Neutrophil (primary cell): Measurements from ENCODE around the gene PRCC.

Experiments used
- H3K27ac ChIP-seq: fragments of 200-600 bp; sonication (generic); 2 replicates; pipeline ENCODE4 v1.5.1; 2016; ENCODE audit warnings: mild to moderate bottlenecking, moderate library complexity
- H3K27me3 ChIP-seq: fragments of 200-600 bp; sonication (generic); 2 replicates; pipeline ENCODE4 v1.6.0; 2016; ENCODE audit warnings: mild to moderate bottlenecking
- H3K36me3 ChIP-seq: fragments of 200-600 bp; sonication (generic); 2 replicates; pipeline ENCODE4 v1.5.1; 2017
- H3K4me1 ChIP-seq, 2 experiments: fragments of 200-600 bp in 1 of 2; sonication (generic) in 1 of 2; 1 replicate in 1 of 2; 2 replicates in 1 of 2; pipeline versions ENCODE4 v1.5.1 to v1.6.1; 2013 to 2016; ENCODE audit warnings: low read depth in 1 of 2, low read length in 1 of 2, mild to moderate bottlenecking in 1 of 2, moderate library complexity in 1 of 2; ENCODE audit not compliant: control insufficient read depth in 1 of 2, insufficient read depth in 1 of 2
- H3K4me3 ChIP-seq, 2 experiments: fragments of 200-600 bp in 1 of 2; sonication (generic) in 1 of 2; 1 replicate in 1 of 2; 2 replicates in 1 of 2; pipeline ENCODE4 v1.5.1; 2013 to 2016; ENCODE audit warnings: low read depth in 1 of 2, low read length in 1 of 2, mild to moderate bottlenecking in 1 of 2, moderate library complexity in 1 of 2
- H3K9me3 ChIP-seq: fragments of 200-600 bp; sonication (generic); 2 replicates; pipeline ENCODE4 v1.5.1; 2016
- CTCF ChIP-seq: fragments of 200-600 bp; sonication (generic); IDR thresholded peaks from 2 replicates; pipeline ENCODE4 v1.5.1; 2016; ENCODE audit warnings: antibody characterized with exemption

The PRCC gene

DNA sequence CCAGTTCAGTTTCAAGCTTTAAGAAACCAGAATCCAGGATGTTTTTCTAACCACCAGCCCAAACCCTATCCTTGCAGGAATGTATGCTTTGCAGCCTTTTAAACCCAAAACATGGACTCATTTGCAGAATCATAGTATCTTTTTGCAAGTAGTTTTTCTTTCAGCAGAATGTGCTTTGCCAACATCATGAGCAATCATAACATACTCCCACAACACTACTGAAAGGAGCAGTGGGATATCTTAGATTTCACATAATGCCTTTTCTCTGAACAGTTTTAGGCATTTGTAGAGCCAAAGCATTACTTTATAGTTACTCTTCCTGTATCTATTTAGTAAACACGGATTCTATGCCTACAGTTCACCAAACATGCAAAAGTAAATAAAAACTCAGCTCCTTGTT lies 59.3 kb downstream of the PRCC start:
- no peaks in the 10 kb centered on the region for H3K9me3 ChIP-seq
- H3K4me1 ChIP-seq = no peaks in the 10 kb centered on the region
- peaks cover 40% of the 10 kb centered on the region for H3K27me3 ChIP-seq
- no peaks in the 10 kb centered on the region for H3K36me3 ChIP-seq
- no peak for TF ChIP-seq CTCF
- H3K4me3 ChIP-seq = no peak overlapping the region
- H3K27ac ChIP-seq = no peak overlapping the region

- TF ChIP-seq CTCF = no peak
- Histone ChIP-seq H3K27me3 (peaks cover 52% of the 10 kb centered on the region), H3K4me3 (no peak overlapping the region), H3K4me1 (no peaks in the 10 kb centered on the region), H3K27ac (no peak overlapping the region), H3K9me3 (no peaks in the 10 kb centered on the region), H3K36me3 (no peaks in the 10 kb centered on the region)
Measured at GRCh38 chr1:156828400-156829124, 61.2 kb downstream of the PRCC start.

DNA sequence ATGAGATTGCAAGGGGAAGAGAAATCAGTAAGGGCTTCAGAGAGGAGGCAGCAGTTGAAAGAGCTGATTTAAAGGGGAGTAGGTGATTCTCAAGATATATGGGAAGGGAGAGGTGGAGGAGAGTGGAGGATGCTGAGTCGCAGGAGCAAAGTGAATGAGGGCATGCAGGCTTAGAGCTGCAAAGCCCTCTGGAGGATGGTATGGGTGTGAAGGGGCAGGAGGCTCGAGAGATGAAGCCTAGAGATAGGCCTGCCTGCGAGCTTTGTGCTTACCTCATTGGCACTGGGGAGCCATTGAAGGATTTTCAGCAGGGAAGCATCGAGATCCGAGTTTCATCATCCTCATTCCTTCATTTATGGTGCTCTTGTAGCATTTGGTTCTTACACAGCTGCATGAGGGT lies 65.1 kb downstream of the PRCC start:
- H3K27me3 ChIP-seq = peaks cover 89% of the 10 kb centered on the region

DNA sequence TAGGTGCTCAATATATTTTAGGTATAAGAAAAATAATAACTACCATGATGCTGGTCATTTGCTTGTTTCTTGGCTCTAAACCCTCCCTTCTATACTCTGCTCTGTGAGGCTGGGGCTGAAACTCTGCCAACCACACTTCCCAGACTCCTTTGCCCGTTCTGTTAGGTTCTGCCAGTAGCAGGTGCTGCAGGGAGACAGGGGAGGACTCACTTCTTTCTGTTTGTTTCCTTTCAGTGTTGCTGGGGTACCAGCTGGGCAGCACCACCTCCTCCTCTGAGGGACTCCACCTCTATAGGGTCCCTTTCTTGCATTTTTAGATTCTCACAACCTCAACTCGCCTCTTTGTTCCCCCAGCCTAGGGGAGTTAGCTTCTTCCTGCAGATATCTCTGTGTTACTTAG lies 66.3 kb downstream of the PRCC start:
- peaks cover 91% of the 10 kb centered on the region for H3K27me3 ChIP-seq
- H3K4me1 ChIP-seq = no peaks in the 10 kb centered on the region
- H3K4me3 ChIP-seq = no peak overlapping the region
- no peak overlapping the region for H3K27ac ChIP-seq
- TF ChIP-seq CTCF = no peak
- H3K9me3 ChIP-seq = no peaks in the 10 kb centered on the region
- H3K36me3 ChIP-seq = no peaks in the 10 kb centered on the region

More for the DNA sequence above, 65.1 kb downstream of the PRCC start:
- Histone ChIP-seq H3K36me3 (no peaks in the 10 kb centered on the region), H3K4me3 (no peak overlapping the region), H3K27ac (no peak overlapping the region), H3K4me1 (no peaks in the 10 kb centered on the region), H3K9me3 (no peaks in the 10 kb centered on the region)
- no peak for TF ChIP-seq CTCF

GRCh38 chr1:156834322-156834721 lies 67.0 kb downstream of the PRCC start:
- H3K27me3 ChIP-seq = peaks cover 91% of the 10 kb centered on the region

More at GRCh38 chr1:156834322-156834721, 67.0 kb downstream of the PRCC start:
- Histone ChIP-seq H3K36me3 (no peaks in the 10 kb centered on the region), H3K27ac (no peak overlapping the region), H3K9me3 (no peaks in the 10 kb centered on the region), H3K4me3 (no peak overlapping the region), H3K4me1 (no peaks in the 10 kb centered on the region)
- TF ChIP-seq CTCF = no peak
